Peyer's patch (tissue), 4 donors: ENCODE results near the gene CDKN1A. TPM values are rescaled to one million over a fixed set of nuclear protein-coding genes. Genes with fewer than 3 reads are reported as not detected.

Experiments
- DNase-seq, 3 donors: peaks; one replicate each; pipeline ENCODE4 v3.0.0-alpha.2; 2017 to 2019
- H3K27ac ChIP-seq, 4 donors: fragments of 200-600 bp; sonication (generic); one replicate each; pipeline ENCODE4 v1.5.1; 2016 to 2019
- H3K27me3 ChIP-seq, 2 donors: fragments of 200-600 bp; sonication (generic); one replicate each; pipeline ENCODE4 v1.5.1; 2019
- H3K36me3 ChIP-seq, 3 donors: fragments of 200-600 bp; sonication (generic); one replicate each; pipeline ENCODE4 v1.5.1; 2016 to 2019
- H3K4me1 ChIP-seq, 4 donors: fragments of 200-600 bp; sonication (generic); one replicate each; pipeline ENCODE4 v1.5.1; 2016 to 2019
- H3K4me3 ChIP-seq, 4 donors: fragments of 200-600 bp; sonication (generic); 1 replicate in 3 of 4; 2 replicates in 1 of 4; pipeline ENCODE4 v1.5.1; 2016 to 2019; ENCODE audit warnings: mild to moderate bottlenecking in 1 of 4
- H3K9me3 ChIP-seq, 4 donors: fragments of 200-600 bp; sonication (generic); one replicate each; pipeline ENCODE4 v1.5.1; 2016 to 2019; ENCODE audit warnings: mild to moderate bottlenecking in 1 of 4
- CTCF ChIP-seq, 6 experiments: fragments of 450-650 bp in 4 of 6; fragments of 200-600 bp in 2 of 6; sonication (generic) in 1 of 6; IDR thresholded peaks; one replicate each; pipeline ENCODE4 v1.5.1; 2017 to 2019; ENCODE audit warnings: antibody characterized with exemption in 6 of 6, mild to moderate bottlenecking in 3 of 6, moderate library complexity in 1 of 6
- POLR2A ChIP-seq, 2 donors: fragments of 450-650 bp; IDR thresholded peaks; one replicate each; pipeline ENCODE4 v1.5.1; 2017; ENCODE audit warnings: antibody characterized with exemption in 2 of 2, mild to moderate bottlenecking in 2 of 2, moderate library complexity in 2 of 2
- total RNA-seq, 4 donors: library from RNA; depleted of rRNA; stranded (reverse); fragments of >200 nt; gene quantifications; one replicate each; pipeline ENCODE4 v1.1.0, GENCODE V29; 2016

Gene CDKN1A
- total RNA-seq, 4 donors from 2014 or later: 70.1 to 556 (median 358) TPM

GRCh38 chr6:36691612-36692011 is 13.1 kb downstream of the CDKN1A start:
- Histone ChIP-seq H3K36me3 (peaks cover 0 to 11% (median 2%) of the 10 kb centered on the region in 3 donors), H3K4me3 (no peak overlapping the region), H3K27me3 (no peaks in the 10 kb centered on the region), H3K9me3 (no peaks in the 10 kb centered on the region), H3K27ac (peak overlapping the region in 3 of 4 donors; percentile 33 to 75 (median 67)), H3K4me1 (peaks cover 0 to 9% (median 6%) of the 10 kb centered on the region in 4 donors)
- TF ChIP-seq CTCF (IDR thresholded peaks at IDR 0.05) (no peak), POLR2A (IDR thresholded peaks at IDR 0.05) (no peak)
- peak in 1 of 3 donors; percentile 43 for DNase-seq

- Histone ChIP-seq H3K9me3 (no peaks in the 10 kb centered on the region), H3K4me1 (peaks cover 0 to 9% (median 6%) of the 10 kb centered on the region in 4 donors), H3K4me3 (no peak overlapping the region), H3K36me3 (peaks cover 0 to 5% (median 0%) of the 10 kb centered on the region in 3 donors), H3K27ac (peak overlapping the region in 3 of 4 donors; percentile 33 to 75 (median 67)), H3K27me3 (no peaks in the 10 kb centered on the region)
- DNase-seq: peak in 2 of 3 donors; percentile 84 to 85
- no peak for TF ChIP-seq CTCF (IDR thresholded peaks at IDR 0.05)
- no peak for TF ChIP-seq POLR2A (IDR thresholded peaks at IDR 0.05)
Observed at GRCh38 chr6:36692220-36692619, 13.7 kb downstream of the CDKN1A start.

GRCh38 chr6:36692861-36693702 is 14.6 kb downstream of the CDKN1A start:
- Histone ChIP-seq H3K4me1 (peaks cover 0 to 9% (median 6%) of the 10 kb centered on the region in 4 donors), H3K9me3 (no peaks in the 10 kb centered on the region), H3K27ac (peak overlapping the region in 1 of 4 donors; percentile 75), H3K36me3 (no peaks in the 10 kb centered on the region), H3K4me3 (no peak overlapping the region), H3K27me3 (no peaks in the 10 kb centered on the region)
- TF ChIP-seq CTCF (IDR thresholded peaks at IDR 0.05): no peak
- no peak for TF ChIP-seq POLR2A (IDR thresholded peaks at IDR 0.05)
- peak in 1 of 3 donors; percentile 46 for DNase-seq

GRCh38 chr6:36694616-36695015 is 16.1 kb downstream of the CDKN1A start:
- Histone ChIP-seq H3K4me3 (no peak overlapping the region), H3K4me1 (peaks cover 0 to 10% (median 8%) of the 10 kb centered on the region in 4 donors), H3K27me3 (no peaks in the 10 kb centered on the region), H3K9me3 (no peaks in the 10 kb centered on the region), H3K36me3 (no peaks in the 10 kb centered on the region), H3K27ac (no peak overlapping the region)
- DNase-seq: no peak
- TF ChIP-seq CTCF (IDR thresholded peaks at IDR 0.05) (no peak), POLR2A (IDR thresholded peaks at IDR 0.05) (no peak)

- H3K27me3 ChIP-seq: no peaks in the 10 kb centered on the region
- H3K9me3 ChIP-seq: no peaks in the 10 kb centered on the region
- TF ChIP-seq CTCF (IDR thresholded peaks at IDR 0.05): no peak
- no peak for TF ChIP-seq POLR2A (IDR thresholded peaks at IDR 0.05)
- no peak overlapping the region for H3K4me3 ChIP-seq
- H3K4me1 ChIP-seq: peaks cover 0 to 10% (median 8%) of the 10 kb centered on the region in 4 donors
- no peaks in the 10 kb centered on the region for H3K36me3 ChIP-seq
- DNase-seq: no peak
- H3K27ac ChIP-seq: no peak overlapping the region
Observed at GRCh38 chr6:36695414-36695813, 16.9 kb downstream of the CDKN1A start.
